ENCODE data around the gene POLR1A. TPM values are rescaled to one million over a fixed set of nuclear protein-coding genes. Genes with fewer than 3 reads are reported as not detected.
A peak's percentile ranks its signal among the peaks of the same experiment; 100 is the strongest.

The POLR1A gene
- total and polyA plus RNA-seq, 2 donors (not counting 3 experiments of a cell fraction or from before 2014, with no cell fraction given) = 7.6 to 40.7 TPM

- Histone ChIP-seq H3K9ac (replicated peaks; ENCODE audit: extremely low read depth, insufficient read depth, low read length) (no peak overlapping the region), H3K36me3 (ENCODE audit: control insufficient read depth in 2 of 2, extremely low read depth in 1 of 2, insufficient read depth in 2 of 2, low read length in 2 of 2) (peaks cover 15 to 19% of the 10 kb centered on the region in 2 experiments), H3K9me3 (replicated peaks; ENCODE audit: control insufficient read depth, insufficient read depth, low read length) (no peaks in the 10 kb centered on the region), H3K4me1 (ENCODE audit: control insufficient read depth, extremely low read depth, insufficient read depth, low read length) (peaks cover 20% of the 10 kb centered on the region), H2AFZ (ENCODE audit: low read depth, low read length) (no peak overlapping the region), H3K4me2 (ENCODE audit: insufficient read depth, low read length) (no peak overlapping the region), H4K20me1 (replicated peaks; ENCODE audit: control insufficient read depth, extremely low read depth, insufficient read depth, low read length) (no peaks in the 10 kb centered on the region), H3K27me3 (ENCODE audit: control insufficient read depth in 2 of 2, insufficient read depth in 2 of 2, low read length in 2 of 2) (no peaks in the 10 kb centered on the region), H3K9me1 (replicated peaks; ENCODE audit: control insufficient read depth, extremely low read depth, insufficient read depth, low read length) (no peaks in the 10 kb centered on the region), H3K79me2 (ENCODE audit: control insufficient read depth, insufficient read depth, low read length) (peaks cover 2% of the 10 kb centered on the region), H3K4me3 (replicated peaks in 1 of 3; ENCODE audit: insufficient read depth in 1 of 3, low read depth in 1 of 3, low read length in 3 of 3) (no peak overlapping the region), H3K27ac (ENCODE audit: insufficient read depth, low read depth, low read length) (no peak overlapping the region)
- BruUV-seq (replicated peaks) = no TSS peak
- CTCF ChIA-PET = interaction anchor here (0.5 kb wide), 1 partner anchor 15 kb away, joined by 3 read pairs; no protein-coding TSS in a partner anchor
- intact Hi-C loops (cut with micrococcal nuclease) = no loop called here
- POLR2A ChIA-PET = no interaction called here
- no peak for DNase-seq (ENCODE audit: low read depth, low spot score)
- TF ChIP-seq FOS (IDR thresholded peaks at IDR 0.05; ENCODE audit: borderline replicate concordance, insufficient read depth, low read length) = no peak
- TF ChIP-seq POLR2AphosphoS5 (IDR thresholded peaks at IDR 0.05; ENCODE audit: insufficient read depth, low read depth, low read length) = no peak
- no peak for FAIRE-seq
- dilution Hi-C loops (cut with MboI; ENCODE audit: extremely low pct_ligation_motif_present, low sequenced_read_pairs) = no loop called here
Measured at GRCh38 chr2:86064006-86064405, 41.7 kb downstream of the POLR1A start.

- Histone ChIP-seq H2AFZ (ENCODE audit: low read depth, low read length) (no peak overlapping the region), H3K4me1 (ENCODE audit: control insufficient read depth, extremely low read depth, insufficient read depth, low read length) (peaks cover 20% of the 10 kb centered on the region), H4K20me1 (replicated peaks; ENCODE audit: control insufficient read depth, extremely low read depth, insufficient read depth, low read length) (no peaks in the 10 kb centered on the region), H3K27ac (ENCODE audit: insufficient read depth, low read depth, low read length) (peak overlapping the region; percentile 55), H3K9me1 (replicated peaks; ENCODE audit: control insufficient read depth, extremely low read depth, insufficient read depth, low read length) (no peaks in the 10 kb centered on the region), H3K27me3 (ENCODE audit: control insufficient read depth in 2 of 2, insufficient read depth in 2 of 2, low read length in 2 of 2) (no peaks in the 10 kb centered on the region), H3K9ac (replicated peaks; ENCODE audit: extremely low read depth, insufficient read depth, low read length) (peak overlapping the region; percentile 36), H3K4me3 (replicated peaks in 1 of 3; ENCODE audit: insufficient read depth in 1 of 3, low read depth in 1 of 3, low read length in 3 of 3) (no peak overlapping the region), H3K4me2 (ENCODE audit: insufficient read depth, low read length) (peak overlapping the region; percentile 31), H3K79me2 (ENCODE audit: control insufficient read depth, insufficient read depth, low read length) (peaks cover 2% of the 10 kb centered on the region), H3K36me3 (ENCODE audit: control insufficient read depth in 2 of 2, extremely low read depth in 1 of 2, insufficient read depth in 2 of 2, low read length in 2 of 2) (peaks cover 7 to 14% of the 10 kb centered on the region in 2 experiments), H3K9me3 (replicated peaks; ENCODE audit: control insufficient read depth, insufficient read depth, low read length) (no peaks in the 10 kb centered on the region)
- dilution Hi-C loops (cut with MboI; ENCODE audit: extremely low pct_ligation_motif_present, low sequenced_read_pairs) (no loop called here), intact Hi-C loops (cut with micrococcal nuclease) (loop anchor here (1.0 kb wide), 1 partner anchor 26 kb away; no protein-coding TSS in a partner anchor)
- POLR2A ChIA-PET = no interaction called here
- TF ChIP-seq MYC (IDR thresholded peaks at IDR 0.05; ENCODE audit: low read depth, low read length) = no peak
- TF ChIP-seq FOS (IDR thresholded peaks at IDR 0.05; ENCODE audit: borderline replicate concordance, insufficient read depth, low read length) = peak; percentile 61
- TF ChIP-seq GATA2 (IDR thresholded peaks at IDR 0.05; ENCODE audit: insufficient read depth, insufficient read length, low read depth, low read length) = peak; percentile 30
- no peak for TF ChIP-seq POLR2A (IDR thresholded peaks at IDR 0.05; ENCODE audit: low read depth, low read length)
- peak; percentile 58 for TF ChIP-seq JUN (IDR thresholded peaks at IDR 0.05; ENCODE audit: borderline replicate concordance, insufficient read depth, insufficient read length, low read depth)
- TF ChIP-seq, protein P1, sequence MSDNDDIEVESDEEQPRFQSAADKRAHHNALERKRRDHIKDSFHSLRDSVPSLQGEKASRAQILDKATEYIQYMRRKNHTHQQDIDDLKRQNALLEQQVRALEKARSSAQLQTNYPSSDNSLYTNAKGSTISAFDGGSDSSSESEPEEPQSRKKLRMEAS (IDR thresholded peaks at IDR 0.05; ENCODE audit: insufficient read depth, insufficient read length) = no peak
- TF ChIP-seq POLR2AphosphoS5 (IDR thresholded peaks at IDR 0.05; ENCODE audit: insufficient read depth, low read depth, low read length) = no peak
- TF ChIP-seq, protein P2, sequence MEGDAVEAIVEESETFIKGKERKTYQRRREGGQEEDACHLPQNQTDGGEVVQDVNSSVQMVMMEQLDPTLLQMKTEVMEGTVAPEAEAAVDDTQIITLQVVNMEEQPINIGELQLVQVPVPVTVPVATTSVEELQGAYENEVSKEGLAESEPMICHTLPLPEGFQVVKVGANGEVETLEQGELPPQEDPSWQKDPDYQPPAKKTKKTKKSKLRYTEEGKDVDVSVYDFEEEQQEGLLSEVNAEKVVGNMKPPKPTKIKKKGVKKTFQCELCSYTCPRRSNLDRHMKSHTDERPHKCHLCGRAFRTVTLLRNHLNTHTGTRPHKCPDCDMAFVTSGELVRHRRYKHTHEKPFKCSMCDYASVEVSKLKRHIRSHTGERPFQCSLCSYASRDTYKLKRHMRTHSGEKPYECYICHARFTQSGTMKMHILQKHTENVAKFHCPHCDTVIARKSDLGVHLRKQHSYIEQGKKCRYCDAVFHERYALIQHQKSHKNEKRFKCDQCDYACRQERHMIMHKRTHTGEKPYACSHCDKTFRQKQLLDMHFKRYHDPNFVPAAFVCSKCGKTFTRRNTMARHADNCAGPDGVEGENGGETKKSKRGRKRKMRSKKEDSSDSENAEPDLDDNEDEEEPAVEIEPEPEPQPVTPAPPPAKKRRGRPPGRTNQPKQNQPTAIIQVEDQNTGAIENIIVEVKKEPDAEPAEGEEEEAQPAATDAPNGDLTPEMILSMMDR (IDR thresholded peaks at IDR 0.05; ENCODE audit: extremely low read depth in 1 of 2, insufficient read depth in 1 of 2, low read depth in 1 of 2, low read length in 2 of 2) = no peak
- TF ChIP-seq EZH2 (IDR thresholded peaks at IDR 0.05; ENCODE audit: borderline replicate concordance, low read depth, low read length, severe bottlenecking) = no peak
- DNase-seq (ENCODE audit: low read depth, low spot score) (peak; percentile 80), FAIRE-seq (peak; percentile 55)
- no TSS peak for BruUV-seq (replicated peaks)
- CTCF ChIA-PET = interaction anchor here (0.6 to 1.6 kb wide), 2 partner anchors 173 to 235 kb away, joined by 5 to 9 read pairs; no protein-coding TSS in a partner anchor
Measured at GRCh38 chr2:86062043-86062442, 43.6 kb downstream of the POLR1A start.

Measured in endothelial cell of umbilical vein (primary cell).